ENCODE results near the gene LILRB3. TPM values are rescaled to one million over a fixed set of nuclear protein-coding genes. Genes with fewer than 3 reads are reported as not detected.
A peak's percentile ranks its signal among the peaks of the same experiment; 100 is the strongest.

LILRB3 gene
- total RNA-seq, 1 donor from 2014 or later: 0.50 TPM

GRCh38 chr19:54211235-54211634 is 11.6 kb downstream of the LILRB3 start:
- peaks cover 36% of the 10 kb centered on the region for H3K4me1 Mint-ChIP-seq (ENCODE audit: low read depth)
- peaks cover 18% of the 10 kb centered on the region for H3K36me3 Mint-ChIP-seq (ENCODE audit: insufficient read depth)
- H3K9me3 Mint-ChIP-seq (ENCODE audit: low read depth): no peaks in the 10 kb centered on the region
- no peaks in the 10 kb centered on the region for H3K27me3 Mint-ChIP-seq
- DNase-seq (ENCODE audit: low spot score, unreplicated experiment): no peak
- peak overlapping the region; percentile 55 for H3K4me3 Mint-ChIP-seq (ENCODE audit: low read depth)
- TF ChIP-seq CTCF (IDR thresholded peaks at IDR 0.05; ENCODE audit: unreplicated experiment): no peak
- peak overlapping the region; percentile 98 for H3K27ac Mint-ChIP-seq

GRCh38 chr19:54209811-54210494 is 12.9 kb downstream of the LILRB3 start:
- no peak for TF ChIP-seq CTCF (IDR thresholded peaks at IDR 0.05; ENCODE audit: unreplicated experiment)
- peak overlapping the region; percentile 62 for H3K4me3 Mint-ChIP-seq (ENCODE audit: low read depth)
- no peaks in the 10 kb centered on the region for H3K9me3 Mint-ChIP-seq (ENCODE audit: low read depth)
- H3K27ac Mint-ChIP-seq: peak overlapping the region; percentile 98
- no peak for DNase-seq (ENCODE audit: low spot score, unreplicated experiment)
- H3K27me3 Mint-ChIP-seq: no peaks in the 10 kb centered on the region
- peaks cover 25% of the 10 kb centered on the region for H3K36me3 Mint-ChIP-seq (ENCODE audit: insufficient read depth)
- H3K4me1 Mint-ChIP-seq (ENCODE audit: low read depth): peaks cover 37% of the 10 kb centered on the region

- Mint-ChIP-seq H3K4me3 (ENCODE audit: low read depth) (peak overlapping the region; percentile 62), H3K4me1 (ENCODE audit: low read depth) (peaks cover 42% of the 10 kb centered on the region), H3K27ac (peak overlapping the region; percentile 98), H3K36me3 (ENCODE audit: insufficient read depth) (peaks cover 27% of the 10 kb centered on the region), H3K27me3 (no peaks in the 10 kb centered on the region), H3K9me3 (ENCODE audit: low read depth) (no peaks in the 10 kb centered on the region)
- no peak for DNase-seq (ENCODE audit: low spot score, unreplicated experiment)
- TF ChIP-seq CTCF (IDR thresholded peaks at IDR 0.05; ENCODE audit: unreplicated experiment): no peak
These were observed 13.6 kb downstream of the LILRB3 start for GRCh38 chr19:54209058-54209810.

GRCh38 chr19:54208784-54209057 is 14.1 kb downstream of the LILRB3 start:
- H3K36me3 Mint-ChIP-seq (ENCODE audit: insufficient read depth): peaks cover 27% of the 10 kb centered on the region
- H3K27ac Mint-ChIP-seq: peak overlapping the region; percentile 93
- TF ChIP-seq CTCF (IDR thresholded peaks at IDR 0.05; ENCODE audit: unreplicated experiment): no peak
- H3K9me3 Mint-ChIP-seq (ENCODE audit: low read depth): no peaks in the 10 kb centered on the region
- H3K4me3 Mint-ChIP-seq (ENCODE audit: low read depth): peak overlapping the region; percentile 19
- H3K4me1 Mint-ChIP-seq (ENCODE audit: low read depth): peaks cover 44% of the 10 kb centered on the region
- no peaks in the 10 kb centered on the region for H3K27me3 Mint-ChIP-seq
- no peak for DNase-seq (ENCODE audit: low spot score, unreplicated experiment)

- Mint-ChIP-seq H3K27ac (peak overlapping the region; percentile 93), H3K4me3 (ENCODE audit: low read depth) (peak overlapping the region; percentile 19), H3K36me3 (ENCODE audit: insufficient read depth) (peaks cover 30% of the 10 kb centered on the region), H3K4me1 (ENCODE audit: low read depth) (peaks cover 47% of the 10 kb centered on the region), H3K9me3 (ENCODE audit: low read depth) (no peaks in the 10 kb centered on the region), H3K27me3 (no peaks in the 10 kb centered on the region)
- DNase-seq (ENCODE audit: low spot score, unreplicated experiment): no peak
- TF ChIP-seq CTCF (IDR thresholded peaks at IDR 0.05; ENCODE audit: unreplicated experiment): no peak
These were observed 14.6 kb downstream of the LILRB3 start for GRCh38 chr19:54207983-54208783.

All from progenitor cell of endocrine pancreas (in vitro differentiated cells).